Neuronal stem cell (in vitro differentiated cells): ENCODE measurements around the gene IQCK.

Source experiments
- DNase-seq: peaks from one replicate; pipeline ENCODE4 v3.0.0-alpha.2; 2013; ENCODE audit warnings: low spot score
- H2AFZ ChIP-seq: one replicate; pipeline ENCODE4 v1.6.1; 2013; ENCODE audit warnings: mild to moderate bottlenecking, low read length, inconsistent platforms
- H2AK5ac ChIP-seq: 2 replicates; pipeline ENCODE4 v1.6.1; 2013; ENCODE audit warnings: low read depth, mild to moderate bottlenecking, inconsistent platforms, low read length, moderate library complexity, mixed read lengths
- H2BK120ac ChIP-seq: 2 replicates; pipeline ENCODE4 v1.6.1; 2013; ENCODE audit warnings: low read depth, mild to moderate bottlenecking, inconsistent platforms, low read length, moderate library complexity, mixed read lengths
- H2BK12ac ChIP-seq: one replicate; pipeline ENCODE4 v1.6.1; 2013; ENCODE audit warnings: low read length, inconsistent platforms
- H2BK15ac ChIP-seq: 2 replicates; pipeline ENCODE4 v1.6.1; 2013; ENCODE audit warnings: mild to moderate bottlenecking, low read length, inconsistent platforms, mixed read lengths
- H2BK5ac ChIP-seq: one replicate; pipeline ENCODE4 v1.6.1; 2013; ENCODE audit warnings: inconsistent platforms, mild to moderate bottlenecking, low read length, moderate library complexity
- H3K14ac ChIP-seq: one replicate; pipeline ENCODE4 v1.6.1; 2013; ENCODE audit warnings: low read length, inconsistent platforms
- H3K18ac ChIP-seq: 2 replicates; pipeline ENCODE4 v1.6.1; 2013; ENCODE audit warnings: low read length, inconsistent platforms
- H3K23ac ChIP-seq: 2 replicates; pipeline ENCODE4 v1.6.1; 2013; ENCODE audit warnings: low read depth, mild to moderate bottlenecking, mixed read lengths, low read length, inconsistent platforms; ENCODE audit not compliant: poor library complexity
- H3K27ac ChIP-seq: replicated peaks from 3 replicates; pipeline ENCODE4 v1.5.1; 2013; ENCODE audit warnings: low read length, inconsistent platforms
- H3K27me3 ChIP-seq, 3 experiments: 2 replicates each; pipeline ENCODE4 v1.6.1; 2013; ENCODE audit warnings: low read length in 3 of 3, mild to moderate bottlenecking in 2 of 3, inconsistent platforms in 1 of 3, low read depth in 1 of 3, mixed read lengths in 1 of 3, moderate library complexity in 1 of 3; ENCODE audit not compliant: control insufficient read depth in 3 of 3, insufficient read depth in 3 of 3
- H3K36me3 ChIP-seq, 2 donors: replicated peaks in 1 of 2; 2 replicates each; pipeline ENCODE4 v1.6.1; 2013; ENCODE audit warnings: low read length in 2 of 2; ENCODE audit not compliant: control insufficient read depth in 2 of 2, insufficient read depth in 2 of 2
- H3K4ac ChIP-seq: 2 replicates; pipeline ENCODE4 v1.6.1; 2013; ENCODE audit warnings: inconsistent platforms, mild to moderate bottlenecking, low read length, moderate library complexity
- H3K4me1 ChIP-seq, 2 donors: 1 replicate in 1 of 2; 2 replicates in 1 of 2; pipeline ENCODE4 v1.6.1; 2013; ENCODE audit warnings: low read length in 2 of 2, low read depth in 1 of 2; ENCODE audit not compliant: control insufficient read depth in 2 of 2, insufficient read depth in 1 of 2
- H3K4me2 ChIP-seq: one replicate; pipeline ENCODE4 v1.6.1; 2013; ENCODE audit warnings: mild to moderate bottlenecking, low read length, inconsistent platforms; ENCODE audit not compliant: insufficient read depth, poor library complexity, severe bottlenecking
- H3K4me3 ChIP-seq, 2 donors: 2 replicates each; pipeline ENCODE4 v1.5.1; 2013; ENCODE audit warnings: low read length in 2 of 2, mild to moderate bottlenecking in 2 of 2, inconsistent platforms in 1 of 2, moderate library complexity in 1 of 2
- H3K79me1 ChIP-seq: one replicate; pipeline ENCODE4 v1.6.1; 2013; ENCODE audit warnings: low read depth, mild to moderate bottlenecking, inconsistent platforms, low read length, moderate library complexity
- H3K9ac ChIP-seq: one replicate; pipeline ENCODE4 v1.6.1; 2013; ENCODE audit warnings: mild to moderate bottlenecking, low read depth, low read length, inconsistent platforms; ENCODE audit not compliant: poor library complexity
- H3K9me3 ChIP-seq, 2 donors: replicated peaks in 1 of 2; 2 replicates each; pipeline versions ENCODE3 to v1.6.1; 2013; ENCODE audit warnings: low read length in 2 of 2, mild to moderate bottlenecking in 2 of 2, inconsistent platforms in 1 of 2, low read depth in 1 of 2, mixed read lengths in 1 of 2, moderate library complexity in 1 of 2; ENCODE audit not compliant: control insufficient read depth in 2 of 2, insufficient read depth in 1 of 2
- H4K8ac ChIP-seq: one replicate; pipeline ENCODE4 v1.6.1; 2013; ENCODE audit warnings: low read depth, mild to moderate bottlenecking, inconsistent platforms, low read length, moderate library complexity
- H4K91ac ChIP-seq: one replicate; pipeline ENCODE4 v1.6.1; 2013; ENCODE audit warnings: low read length, low read depth, mild to moderate bottlenecking, inconsistent platforms; ENCODE audit not compliant: poor library complexity
- WGBS, 2 donors: extraction: QIAGEN DNeasy Blood & Tissue Kit; methylation state at CpG; one replicate each; pipeline ENCODE4 v1.1.7; 2013; ENCODE audit warnings: missing lambda C conversion rate in 2 of 2, mixed read lengths in 1 of 2; ENCODE audit not compliant: insufficient read length in 2 of 2, insufficient replicate concordance in 1 of 2; ENCODE audit errors: extremely low coverage in 2 of 2; 5-methylcytosine and 5-hydroxymethylcytosine counted together

Gene IQCK

DNA sequence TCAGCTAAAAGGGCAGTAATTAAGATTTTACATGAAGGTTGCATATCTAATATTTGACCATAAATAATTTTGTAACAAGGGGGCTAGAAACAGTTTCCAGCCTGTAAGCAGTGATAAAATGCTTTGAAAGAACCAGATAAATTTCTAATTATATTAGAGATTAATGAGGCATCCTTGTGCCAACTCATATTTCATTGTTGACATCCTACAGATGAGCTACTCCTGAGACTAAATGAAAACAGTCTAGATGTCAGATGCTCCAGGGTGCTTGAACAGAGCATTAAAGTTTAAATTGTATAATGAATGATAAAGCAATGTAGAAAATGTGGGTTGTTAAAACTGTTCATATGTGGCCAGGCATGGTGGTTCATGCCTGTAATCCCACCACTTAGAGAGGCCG is 23.3 kb downstream of the IQCK start:
- no peak overlapping the region for H3K18ac ChIP-seq
- H3K27me3 ChIP-seq = no peaks in the 10 kb centered on the region
- no peak overlapping the region for H2AK5ac ChIP-seq
- no peak overlapping the region for H3K14ac ChIP-seq
- no peak overlapping the region for H2BK12ac ChIP-seq
- no peak overlapping the region for H3K27ac ChIP-seq
- WGBS, 2 donors = no CpG with 5 or more reads among the region's 1 CpG
- H3K4ac ChIP-seq = no peak overlapping the region
- no peak for DNase-seq
- H2BK5ac ChIP-seq = no peak overlapping the region
- no peak overlapping the region for H3K9ac ChIP-seq
- no peak overlapping the region for H2BK120ac ChIP-seq
- peaks cover 12 to 21% of the 10 kb centered on the region in 2 donors for H3K4me1 ChIP-seq
- H3K4me3 ChIP-seq = no peak overlapping the region
- no peak overlapping the region for H2BK15ac ChIP-seq
- no peaks in the 10 kb centered on the region for H3K79me1 ChIP-seq
- H2AFZ ChIP-seq = no peak overlapping the region
- peaks cover 2 to 40% of the 10 kb centered on the region in 2 donors for H3K36me3 ChIP-seq
- no peaks in the 10 kb centered on the region for H3K9me3 ChIP-seq
- H4K91ac ChIP-seq = no peak overlapping the region
- no peak overlapping the region for H3K4me2 ChIP-seq
- no peak overlapping the region for H4K8ac ChIP-seq
- H3K23ac ChIP-seq = no peak overlapping the region

DNA sequence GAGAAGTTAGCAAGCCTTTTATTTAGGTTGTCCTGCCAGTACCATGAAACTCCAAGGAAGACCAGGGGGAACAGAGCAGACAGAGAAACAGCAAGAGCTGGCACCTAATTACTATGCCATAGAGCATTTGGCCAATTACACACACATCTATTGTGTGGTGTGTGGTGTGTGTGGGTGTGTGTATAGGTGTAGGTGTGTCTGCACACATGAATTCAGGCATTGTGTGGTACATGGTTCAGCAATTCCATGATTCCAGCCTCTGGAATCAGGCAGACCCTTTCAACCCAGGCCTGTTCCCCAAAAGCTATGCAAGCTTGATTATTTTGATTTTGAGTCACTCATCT is 25.7 kb downstream of the IQCK start:
- Histone ChIP-seq H3K14ac (no peak overlapping the region), H3K79me1 (no peaks in the 10 kb centered on the region), H2BK120ac (no peak overlapping the region), H4K8ac (no peak overlapping the region), H3K4me2 (no peak overlapping the region), H3K36me3 (peaks cover 0 to 19% of the 10 kb centered on the region in 2 donors), H3K9me3 (no peaks in the 10 kb centered on the region), H3K4me1 (peaks cover 16 to 28% of the 10 kb centered on the region in 2 donors), H3K27ac (no peak overlapping the region), H2BK15ac (no peak overlapping the region), H3K23ac (no peak overlapping the region), H2AK5ac (no peak overlapping the region), H2AFZ (no peak overlapping the region), H2BK5ac (no peak overlapping the region), H3K4ac (no peak overlapping the region), H3K27me3 (no peaks in the 10 kb centered on the region), H2BK12ac (no peak overlapping the region), H3K4me3 (no peak overlapping the region), H4K91ac (no peak overlapping the region), H3K9ac (no peak overlapping the region), H3K18ac (no peak overlapping the region)
- no peak for DNase-seq

DNA sequence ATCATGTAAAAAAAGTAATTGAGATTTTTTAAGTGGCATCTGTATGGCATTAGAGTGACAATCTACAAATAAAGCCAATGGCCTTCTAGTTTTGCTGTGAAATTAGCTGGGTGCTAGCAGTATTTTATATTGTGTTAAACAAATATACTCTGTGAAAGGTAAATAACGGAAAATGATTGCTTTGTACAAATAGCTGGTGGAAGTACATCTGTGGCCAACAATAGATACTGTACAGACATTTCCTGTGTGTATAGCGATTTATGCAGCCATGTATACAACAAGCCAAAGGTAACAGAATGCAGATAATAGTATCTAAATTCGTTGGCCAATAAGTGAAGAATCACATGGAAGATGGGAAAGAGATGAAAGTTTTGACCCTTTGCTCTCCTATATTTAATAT is 26.6 kb downstream of the IQCK start:
- H3K9me3 ChIP-seq = no peaks in the 10 kb centered on the region
- H3K79me1 ChIP-seq = no peaks in the 10 kb centered on the region
- no peak overlapping the region for H4K91ac ChIP-seq
- H2BK15ac ChIP-seq = no peak overlapping the region
- H3K4me3 ChIP-seq = no peak overlapping the region
- no peak overlapping the region for H3K27ac ChIP-seq
- H3K4me2 ChIP-seq = no peak overlapping the region
- peaks cover 0 to 10% of the 10 kb centered on the region in 2 donors for H3K36me3 ChIP-seq
- no peaks in the 10 kb centered on the region for H3K27me3 ChIP-seq
- H2BK120ac ChIP-seq = no peak overlapping the region
- no peak overlapping the region for H4K8ac ChIP-seq
- H3K18ac ChIP-seq = no peak overlapping the region
- no peak overlapping the region for H2AK5ac ChIP-seq
- DNase-seq = no peak
- WGBS, 2 donors = no CpG with 5 or more reads among the region's 3 CpGs
- H3K9ac ChIP-seq = no peak overlapping the region
- no peak overlapping the region for H3K23ac ChIP-seq
- no peak overlapping the region for H3K4ac ChIP-seq
- H2BK12ac ChIP-seq = no peak overlapping the region
- H2BK5ac ChIP-seq = no peak overlapping the region
- peaks cover 16 to 28% of the 10 kb centered on the region in 2 donors for H3K4me1 ChIP-seq
- no peak overlapping the region for H2AFZ ChIP-seq
- H3K14ac ChIP-seq = no peak overlapping the region

DNA sequence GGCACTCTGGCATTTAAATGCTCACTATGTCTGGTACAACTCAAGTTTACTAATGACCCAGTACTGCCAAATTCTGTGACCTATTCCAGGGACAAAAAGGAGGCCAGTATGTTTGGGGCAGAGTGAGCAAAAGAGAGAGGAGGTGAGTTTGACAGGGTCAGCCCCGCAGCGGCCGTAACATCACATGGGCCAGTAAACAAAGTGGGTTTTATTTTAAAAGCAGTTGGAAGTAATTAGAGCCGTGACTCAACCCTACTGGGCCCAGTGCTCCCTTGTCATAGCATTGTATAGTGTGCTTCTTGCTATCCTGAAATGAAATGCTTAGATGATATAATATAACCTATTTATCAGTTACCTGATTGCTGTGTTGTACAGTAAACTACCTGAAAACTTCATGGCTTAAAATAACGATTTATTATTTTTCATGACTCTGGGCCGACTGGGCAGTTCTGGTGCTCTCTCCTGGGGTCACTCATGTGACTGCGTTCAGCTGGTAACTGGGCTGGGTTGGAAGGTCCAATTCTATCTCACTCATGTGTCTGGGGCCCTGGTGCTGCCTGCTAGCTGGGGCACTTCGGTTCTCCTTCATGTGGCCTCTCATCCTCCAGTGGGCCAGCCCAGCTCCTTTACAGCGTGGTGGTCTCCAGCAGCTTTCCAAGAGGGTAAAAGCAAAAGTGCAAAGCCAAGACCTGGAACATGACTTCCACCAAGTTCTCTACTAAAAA is 27.4 kb downstream of the IQCK start:
- Histone ChIP-seq H3K4ac (no peak overlapping the region), H3K79me1 (no peaks in the 10 kb centered on the region), H3K4me2 (no peak overlapping the region), H3K14ac (no peak overlapping the region), H4K8ac (no peak overlapping the region), H2AK5ac (no peak overlapping the region), H2BK15ac (no peak overlapping the region), H3K9me3 (no peaks in the 10 kb centered on the region), H3K36me3 (peaks cover 0 to 3% of the 10 kb centered on the region in 2 donors), H3K23ac (no peak overlapping the region), H3K9ac (no peak overlapping the region), H2BK12ac (no peak overlapping the region), H3K18ac (peak overlapping the region; percentile 68), H4K91ac (no peak overlapping the region), H3K27me3 (no peaks in the 10 kb centered on the region), H2AFZ (no peak overlapping the region), H2BK5ac (no peak overlapping the region), H3K4me3 (no peak overlapping the region), H3K27ac (no peak overlapping the region), H3K4me1 (peaks cover 16 to 28% of the 10 kb centered on the region in 2 donors), H2BK120ac (no peak overlapping the region)
- WGBS, 2 donors = no CpG with 5 or more reads among the region's 9 CpGs
- no peak for DNase-seq
